Muscle layer of colon (tissue), 2 donors: ENCODE data around the gene COX17.

Experiments used
- H3K27ac ChIP-seq: one replicate; pipeline ENCODE4 v1.7.0; 2013; ENCODE audit warnings: low read depth, mild to moderate bottlenecking, low read length, moderate library complexity
- H3K27me3 ChIP-seq, 2 donors: one replicate each; pipeline ENCODE4 v1.7.0; 2013; ENCODE audit warnings: low read length in 2 of 2, mild to moderate bottlenecking in 2 of 2; ENCODE audit not compliant: insufficient read depth in 2 of 2, control insufficient read depth in 1 of 2
- H3K36me3 ChIP-seq: one replicate; pipeline ENCODE4 v1.7.0; 2013; ENCODE audit warnings: mild to moderate bottlenecking, low read length; ENCODE audit not compliant: insufficient read depth
- H3K4me1 ChIP-seq: one replicate; pipeline ENCODE4 v1.7.0; 2013; ENCODE audit warnings: mild to moderate bottlenecking, low read length; ENCODE audit not compliant: insufficient read depth
- H3K4me3 ChIP-seq, 2 donors: one replicate each; pipeline ENCODE4 v1.7.0; 2013; ENCODE audit warnings: low read length in 2 of 2, low read depth in 1 of 2, mild to moderate bottlenecking in 1 of 2, moderate library complexity in 1 of 2
- H3K9ac ChIP-seq: one replicate; pipeline ENCODE4 v1.7.0; 2013; ENCODE audit warnings: low read length
- H3K9me3 ChIP-seq: one replicate; pipeline ENCODE4 v1.7.0; 2013; ENCODE audit warnings: mild to moderate bottlenecking, low read length
- donor health status: abdominal sarcoma.
- donor health status: Adenocarcinoma of cecum.

COX17 gene, protein sequence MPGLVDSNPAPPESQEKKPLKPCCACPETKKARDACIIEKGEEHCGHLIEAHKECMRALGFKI

GRCh38 chr3:119676771-119677640, at the start of gene COX17:
TSS of gene COX17 (minus strand) at chr3:119677406. CDS start at chr3:119677310, 96 bp downstream.
- H3K4me1 ChIP-seq, result peaks cover 14% of the 10 kb centered on the region
- peaks cover 29% of the 10 kb centered on the region for H3K36me3 ChIP-seq
- peak within 1 kb of the TSS; percentile 80 for H3K9ac ChIP-seq
- peak within 1 kb of the TSS; percentile 97 for H3K27ac ChIP-seq
- H3K9me3 ChIP-seq, result no peaks in the 10 kb centered on the region
- H3K4me3 ChIP-seq, result peak within 1 kb of the TSS; percentile 64 to 93
- no peaks in the 10 kb centered on the region for H3K27me3 ChIP-seq

DNA sequence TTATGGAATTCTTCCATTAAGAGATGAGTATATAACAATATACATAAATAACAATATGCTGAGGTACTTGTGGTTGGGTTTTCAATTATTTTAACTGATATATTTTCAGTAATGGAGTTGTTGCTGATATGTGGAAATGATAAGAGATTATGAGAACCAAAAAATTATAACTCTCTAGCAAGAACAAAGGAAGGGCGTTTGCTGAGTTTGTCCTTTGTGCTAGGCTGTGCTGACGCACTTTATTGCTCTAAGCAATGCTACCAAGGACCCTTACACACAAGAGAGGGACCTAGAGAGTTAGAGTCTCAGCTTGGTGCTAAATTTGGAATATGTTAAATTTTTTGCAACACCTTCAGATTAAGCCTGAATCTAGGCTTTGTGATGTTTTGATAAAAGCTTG, 49.7 kb upstream of the COX17 start:
- Histone ChIP-seq H3K4me1 (no peaks in the 10 kb centered on the region), H3K36me3 (no peaks in the 10 kb centered on the region), H3K27ac (no peak overlapping the region), H3K9ac (no peak overlapping the region), H3K4me3 (no peak overlapping the region), H3K27me3 (no peaks in the 10 kb centered on the region), H3K9me3 (no peaks in the 10 kb centered on the region)

DNA sequence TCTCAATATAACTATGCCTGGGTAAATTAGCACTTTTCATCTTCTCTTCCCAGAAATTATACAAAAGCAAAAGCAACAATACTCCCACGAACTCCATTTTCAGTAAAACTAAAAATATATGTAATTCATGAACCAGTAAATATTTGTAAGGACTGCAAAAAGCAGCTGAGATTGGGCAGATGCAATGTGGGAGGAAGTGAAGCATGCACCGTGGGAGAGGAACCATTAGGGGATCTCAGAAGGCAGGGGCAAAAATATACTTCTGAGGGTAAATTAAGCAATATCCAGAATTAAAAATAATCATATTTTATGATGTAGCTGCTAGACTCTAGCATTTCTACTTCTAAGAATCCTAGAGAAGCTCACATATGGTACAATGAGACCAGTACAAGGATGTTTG, 45.8 kb upstream of the COX17 start:
- no peak overlapping the region for H3K9ac ChIP-seq
- no peaks in the 10 kb centered on the region for H3K9me3 ChIP-seq
- no peaks in the 10 kb centered on the region for H3K27me3 ChIP-seq
- no peaks in the 10 kb centered on the region for H3K4me1 ChIP-seq
- H3K27ac ChIP-seq, result no peak overlapping the region
- no peaks in the 10 kb centered on the region for H3K36me3 ChIP-seq
- no peak overlapping the region for H3K4me3 ChIP-seq

DNA sequence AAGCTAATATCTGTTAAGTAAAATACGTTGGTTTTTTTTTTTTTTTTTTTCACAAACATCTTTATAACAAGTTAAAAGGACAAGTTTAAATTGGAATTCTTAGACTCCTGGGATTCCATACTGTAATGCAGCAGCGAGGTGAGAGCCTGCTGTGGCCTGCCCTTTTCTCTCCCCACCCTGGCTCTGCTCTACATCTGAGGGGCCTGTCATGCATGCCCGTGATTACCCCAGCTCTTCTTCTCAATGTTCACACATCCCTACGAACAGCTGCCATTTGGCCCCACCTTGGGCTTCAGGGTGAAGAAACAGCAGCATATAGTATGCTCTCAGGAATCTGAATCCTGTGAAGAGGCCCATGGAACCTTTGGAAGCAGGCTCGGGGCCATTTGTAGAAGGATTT, 40.3 kb upstream of the COX17 start:
- Histone ChIP-seq H3K9ac (no peak overlapping the region), H3K27me3 (no peaks in the 10 kb centered on the region), H3K9me3 (no peaks in the 10 kb centered on the region), H3K4me1 (no peaks in the 10 kb centered on the region), H3K36me3 (peaks cover 10% of the 10 kb centered on the region), H3K27ac (no peak overlapping the region), H3K4me3 (no peak overlapping the region)

GRCh38 chr3:119716998-119717397, 39.8 kb upstream of the COX17 start:
- peaks cover 10% of the 10 kb centered on the region for H3K36me3 ChIP-seq
- no peaks in the 10 kb centered on the region for H3K27me3 ChIP-seq
- H3K27ac ChIP-seq, result no peak overlapping the region
- H3K4me1 ChIP-seq, result no peaks in the 10 kb centered on the region
- H3K4me3 ChIP-seq, result no peak overlapping the region
- no peak overlapping the region for H3K9ac ChIP-seq
- no peaks in the 10 kb centered on the region for H3K9me3 ChIP-seq

DNA sequence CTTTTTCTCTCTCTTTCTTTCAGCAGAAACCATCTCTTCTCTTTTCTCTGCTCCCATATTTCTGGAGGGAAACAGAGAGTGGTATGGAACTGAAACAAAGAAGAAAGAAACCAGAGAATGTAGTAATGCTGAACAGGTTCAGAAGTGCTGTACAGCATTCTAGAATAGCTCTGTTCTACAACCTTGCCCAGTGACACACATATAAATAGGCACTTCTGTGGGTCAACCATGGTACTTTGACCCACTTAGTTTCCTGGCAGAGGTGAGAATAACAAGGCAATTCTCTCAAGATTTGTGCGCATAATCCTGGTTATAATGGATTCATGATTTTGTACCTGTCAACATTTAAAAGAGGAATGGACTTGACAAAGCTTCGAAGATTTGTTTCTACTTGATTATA, 37.9 kb upstream of the COX17 start:
- H3K9me3 ChIP-seq, result no peaks in the 10 kb centered on the region
- no peak overlapping the region for H3K27ac ChIP-seq
- no peak overlapping the region for H3K4me3 ChIP-seq
- no peaks in the 10 kb centered on the region for H3K4me1 ChIP-seq
- peaks cover 10% of the 10 kb centered on the region for H3K36me3 ChIP-seq
- no peak overlapping the region for H3K9ac ChIP-seq
- no peaks in the 10 kb centered on the region for H3K27me3 ChIP-seq

DNA sequence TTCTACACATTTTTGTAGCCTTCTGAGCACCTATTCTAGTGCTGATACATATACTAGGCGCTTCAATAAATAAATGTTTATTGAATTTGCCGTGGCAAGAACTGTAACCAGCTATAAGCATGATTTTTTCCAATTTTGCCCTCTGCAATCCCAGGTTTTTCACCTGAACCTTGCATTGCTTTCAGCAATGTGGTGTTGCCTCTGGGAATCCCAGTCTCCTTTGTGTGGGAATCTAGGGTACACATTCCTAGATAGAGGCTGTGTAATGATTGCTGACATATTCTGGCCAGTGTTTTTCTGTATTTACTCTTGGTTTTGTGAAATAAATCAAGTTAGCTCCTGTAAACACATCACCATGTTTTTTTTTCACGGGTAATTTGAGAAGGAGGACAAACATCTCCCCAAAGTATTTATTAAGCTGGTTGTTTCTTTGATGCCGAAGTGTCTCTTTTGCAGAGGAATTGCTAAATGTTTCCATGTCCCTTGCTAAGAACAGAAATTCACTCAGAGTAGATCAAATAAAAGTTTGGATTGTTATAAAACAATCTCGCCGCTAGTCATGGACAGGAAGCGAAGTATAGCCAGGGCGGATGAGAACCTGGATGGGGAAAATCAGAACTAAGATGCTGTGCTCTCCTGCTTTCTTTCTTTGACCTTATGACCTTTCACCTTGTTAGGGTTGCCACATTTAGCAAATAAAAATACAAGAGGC, 26.8 kb upstream of the COX17 start:
- Histone ChIP-seq H3K9ac (no peak overlapping the region), H3K36me3 (no peaks in the 10 kb centered on the region), H3K27ac (no peak overlapping the region), H3K9me3 (no peaks in the 10 kb centered on the region), H3K4me3 (peak overlapping the region in 1 of 2 donors; percentile 81), H3K4me1 (peaks cover 13% of the 10 kb centered on the region), H3K27me3 (no peaks in the 10 kb centered on the region)

- peak within 1 kb of the TSS; percentile 47 to 81 for H3K4me3 ChIP-seq
- H3K9ac ChIP-seq, result peak within 1 kb of the TSS; percentile 62
- no peaks in the 10 kb centered on the region for H3K9me3 ChIP-seq
- H3K27ac ChIP-seq, result no peak within 1 kb of the TSS
- no peaks in the 10 kb centered on the region for H3K27me3 ChIP-seq
- no peaks in the 10 kb centered on the region for H3K36me3 ChIP-seq
- peaks cover 13% of the 10 kb centered on the region for H3K4me1 ChIP-seq
Measured at GRCh38 chr3:119702530-119703527, 25.6 kb upstream of the COX17 start, which contains the start of gene CFAP91. TSS of gene CFAP91 (plus strand) at chr3:119703022. CDS start at chr3:119703099, 77 bp downstream.

DNA sequence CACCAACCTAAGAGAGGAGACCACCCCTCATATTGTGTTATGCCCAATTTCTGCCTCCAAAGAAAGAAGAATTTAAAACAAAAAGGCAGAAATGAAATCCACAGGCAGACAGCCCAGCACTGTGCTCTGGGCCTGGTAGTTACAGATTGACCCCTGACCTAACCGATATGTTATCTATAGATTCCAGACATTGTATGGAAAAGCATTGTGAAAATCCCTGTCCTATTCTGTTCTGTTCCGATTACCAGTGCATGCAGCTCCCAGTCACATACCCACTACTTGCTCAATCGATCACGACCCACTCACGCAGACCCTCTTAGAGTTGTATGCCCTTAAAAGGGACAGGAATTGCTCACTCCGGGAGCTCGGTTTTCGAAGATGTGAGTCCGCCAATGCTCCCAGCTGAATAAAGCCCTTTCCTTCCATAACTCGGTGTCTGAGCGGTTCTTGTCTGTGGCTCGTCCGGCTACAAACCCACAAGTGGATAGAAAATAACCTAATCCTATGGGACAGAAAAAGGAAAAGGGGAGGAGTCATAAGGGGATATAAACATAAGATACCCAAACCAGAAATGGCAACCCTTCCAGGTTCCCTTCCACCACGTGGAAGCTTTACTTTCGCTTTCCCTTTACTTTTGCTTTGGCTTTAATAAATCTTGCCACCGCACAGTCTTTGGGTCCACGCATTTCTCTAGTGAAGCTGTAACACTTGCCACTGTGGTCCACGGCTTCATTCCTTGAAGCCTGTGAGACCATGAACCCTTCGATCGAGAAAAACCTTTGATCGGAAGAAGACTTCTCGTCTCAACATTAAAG, 23.9 kb upstream of the COX17 start:
- Histone ChIP-seq H3K27ac (no peak overlapping the region), H3K9me3 (no peaks in the 10 kb centered on the region), H3K4me3 (no peak overlapping the region)

DNA sequence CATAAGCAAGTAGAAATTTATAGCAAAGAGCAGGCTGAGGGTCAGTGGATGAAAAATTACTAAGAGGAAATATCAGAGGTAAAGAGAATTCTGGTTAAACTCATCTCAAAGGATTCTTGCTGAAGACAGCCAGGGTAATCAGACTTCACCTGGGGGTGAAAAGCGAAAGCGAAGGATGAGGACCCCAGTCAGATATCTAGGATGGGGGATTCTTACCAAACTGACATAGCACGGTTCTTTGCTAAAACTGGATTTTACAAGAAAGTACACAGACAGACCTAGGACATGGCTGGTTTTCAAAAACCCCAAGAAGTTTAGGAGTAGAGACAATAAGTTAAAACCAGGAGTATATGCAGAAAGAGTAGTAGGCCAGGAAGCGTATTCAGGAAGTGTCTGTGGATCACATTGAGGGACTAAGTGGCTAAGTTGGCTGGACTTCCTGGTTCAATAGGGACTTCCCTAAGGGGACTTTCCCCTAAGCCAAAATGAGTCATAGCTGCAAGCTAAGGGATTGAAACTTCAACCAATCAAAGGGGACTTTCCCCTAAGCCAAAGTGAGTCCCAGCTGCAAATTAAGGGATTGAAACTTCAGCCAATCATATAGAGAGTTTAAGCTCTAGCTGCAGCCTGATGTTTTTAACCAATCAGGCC, 23.2 kb upstream of the COX17 start:
- Histone ChIP-seq H3K9ac (no peak overlapping the region), H3K27me3 (no peaks in the 10 kb centered on the region), H3K4me1 (peaks cover 13% of the 10 kb centered on the region), H3K27ac (no peak overlapping the region), H3K9me3 (no peaks in the 10 kb centered on the region), H3K4me3 (no peak overlapping the region), H3K36me3 (no peaks in the 10 kb centered on the region)

More for the DNA sequence above, 23.9 kb upstream of the COX17 start:
- no peak overlapping the region for H3K9ac ChIP-seq
- H3K27me3 ChIP-seq, result no peaks in the 10 kb centered on the region
- H3K4me1 ChIP-seq, result peaks cover 13% of the 10 kb centered on the region
- H3K36me3 ChIP-seq, result no peaks in the 10 kb centered on the region
